ENCODE data around the gene CBX6.

CBX6 gene

GRCh38 chr22:38828616-38829205, 43.3 kb downstream of the CBX6 start:
- no peaks in the 10 kb centered on the region for H3K79me2 ChIP-seq
- no peak overlapping the region for H3K27ac ChIP-seq
- no peaks in the 10 kb centered on the region for H3K36me3 ChIP-seq (ENCODE audit: control insufficient read depth, insufficient read depth, low read length)
- H3K4me1 ChIP-seq, result no peaks in the 10 kb centered on the region
- H3K4me2 ChIP-seq (ENCODE audit: low read length), result no peak overlapping the region
- no peak overlapping the region for H3K4me3 ChIP-seq (ENCODE audit: low read depth, low read length)
- H2AFZ ChIP-seq, result no peak overlapping the region
- no peaks in the 10 kb centered on the region for H3K9me3 ChIP-seq (ENCODE audit: control insufficient read depth, low read length)
- TF ChIP-seq CTCF (IDR thresholded peaks at IDR 0.05), result no peak
- no peak overlapping the region for H3K9ac ChIP-seq
- no peaks in the 10 kb centered on the region for H3K27me3 ChIP-seq (ENCODE audit: control insufficient read depth, insufficient read depth, low read length)

GRCh38 chr22:38828191-38828590, 43.8 kb downstream of the CBX6 start:
- H3K4me3 ChIP-seq (ENCODE audit: low read depth, low read length), result no peak overlapping the region
- no peaks in the 10 kb centered on the region for H3K9me3 ChIP-seq (ENCODE audit: control insufficient read depth, low read length)
- H3K9ac ChIP-seq, result no peak overlapping the region
- no peaks in the 10 kb centered on the region for H3K79me2 ChIP-seq
- no peak overlapping the region for H3K4me2 ChIP-seq (ENCODE audit: low read length)
- no peaks in the 10 kb centered on the region for H3K36me3 ChIP-seq (ENCODE audit: control insufficient read depth, insufficient read depth, low read length)
- no peaks in the 10 kb centered on the region for H3K27me3 ChIP-seq (ENCODE audit: control insufficient read depth, insufficient read depth, low read length)
- H2AFZ ChIP-seq, result no peak overlapping the region
- H3K4me1 ChIP-seq, result no peaks in the 10 kb centered on the region
- H3K27ac ChIP-seq, result no peak overlapping the region
- TF ChIP-seq CTCF (IDR thresholded peaks at IDR 0.05), result no peak

- no peaks in the 10 kb centered on the region for H3K36me3 ChIP-seq (ENCODE audit: control insufficient read depth, insufficient read depth, low read length)
- H3K79me2 ChIP-seq, result no peaks in the 10 kb centered on the region
- TF ChIP-seq CTCF (IDR thresholded peaks at IDR 0.05), result no peak
- no peaks in the 10 kb centered on the region for H3K9me3 ChIP-seq (ENCODE audit: control insufficient read depth, low read length)
- no peaks in the 10 kb centered on the region for H3K27me3 ChIP-seq (ENCODE audit: control insufficient read depth, insufficient read depth, low read length)
- no peak overlapping the region for H3K9ac ChIP-seq
- H2AFZ ChIP-seq, result no peak overlapping the region
- H3K4me3 ChIP-seq (ENCODE audit: low read depth, low read length), result no peak overlapping the region
- no peak overlapping the region for H3K27ac ChIP-seq
- H3K4me2 ChIP-seq (ENCODE audit: low read length), result no peak overlapping the region
- H3K4me1 ChIP-seq, result no peaks in the 10 kb centered on the region
Measured at GRCh38 chr22:38827510-38827909, 44.5 kb downstream of the CBX6 start.

- Histone ChIP-seq H3K4me3 (ENCODE audit: low read depth, low read length) (no peak overlapping the region), H2AFZ (no peak overlapping the region), H3K9me3 (ENCODE audit: control insufficient read depth, low read length) (no peaks in the 10 kb centered on the region), H3K9ac (no peak overlapping the region), H3K79me2 (no peaks in the 10 kb centered on the region), H3K27me3 (ENCODE audit: control insufficient read depth, insufficient read depth, low read length) (no peaks in the 10 kb centered on the region), H3K27ac (no peak overlapping the region), H3K4me2 (ENCODE audit: low read length) (no peak overlapping the region), H3K36me3 (ENCODE audit: control insufficient read depth, insufficient read depth, low read length) (no peaks in the 10 kb centered on the region), H3K4me1 (no peaks in the 10 kb centered on the region)
- TF ChIP-seq CTCF (IDR thresholded peaks at IDR 0.05), result no peak
Measured at GRCh38 chr22:38826801-38827200, 45.2 kb downstream of the CBX6 start.

- no peaks in the 10 kb centered on the region for H3K27me3 ChIP-seq (ENCODE audit: control insufficient read depth, insufficient read depth, low read length)
- H3K9me3 ChIP-seq (ENCODE audit: control insufficient read depth, low read length), result no peaks in the 10 kb centered on the region
- H3K9ac ChIP-seq, result no peak overlapping the region
- H2AFZ ChIP-seq, result no peak overlapping the region
- no peak for TF ChIP-seq CTCF (IDR thresholded peaks at IDR 0.05)
- H3K36me3 ChIP-seq (ENCODE audit: control insufficient read depth, insufficient read depth, low read length), result no peaks in the 10 kb centered on the region
- no peak overlapping the region for H3K4me2 ChIP-seq (ENCODE audit: low read length)
- no peak overlapping the region for H3K4me3 ChIP-seq (ENCODE audit: low read depth, low read length)
- H3K4me1 ChIP-seq, result no peaks in the 10 kb centered on the region
- H3K27ac ChIP-seq, result no peak overlapping the region
- H3K79me2 ChIP-seq, result no peaks in the 10 kb centered on the region
Measured at GRCh38 chr22:38826386-38826785, 45.6 kb downstream of the CBX6 start.

Measured in parathyroid adenoma (tissue), 2 donors.